Measurements from ENCODE around the gene ZBTB11.

ZBTB11 gene

DNA sequence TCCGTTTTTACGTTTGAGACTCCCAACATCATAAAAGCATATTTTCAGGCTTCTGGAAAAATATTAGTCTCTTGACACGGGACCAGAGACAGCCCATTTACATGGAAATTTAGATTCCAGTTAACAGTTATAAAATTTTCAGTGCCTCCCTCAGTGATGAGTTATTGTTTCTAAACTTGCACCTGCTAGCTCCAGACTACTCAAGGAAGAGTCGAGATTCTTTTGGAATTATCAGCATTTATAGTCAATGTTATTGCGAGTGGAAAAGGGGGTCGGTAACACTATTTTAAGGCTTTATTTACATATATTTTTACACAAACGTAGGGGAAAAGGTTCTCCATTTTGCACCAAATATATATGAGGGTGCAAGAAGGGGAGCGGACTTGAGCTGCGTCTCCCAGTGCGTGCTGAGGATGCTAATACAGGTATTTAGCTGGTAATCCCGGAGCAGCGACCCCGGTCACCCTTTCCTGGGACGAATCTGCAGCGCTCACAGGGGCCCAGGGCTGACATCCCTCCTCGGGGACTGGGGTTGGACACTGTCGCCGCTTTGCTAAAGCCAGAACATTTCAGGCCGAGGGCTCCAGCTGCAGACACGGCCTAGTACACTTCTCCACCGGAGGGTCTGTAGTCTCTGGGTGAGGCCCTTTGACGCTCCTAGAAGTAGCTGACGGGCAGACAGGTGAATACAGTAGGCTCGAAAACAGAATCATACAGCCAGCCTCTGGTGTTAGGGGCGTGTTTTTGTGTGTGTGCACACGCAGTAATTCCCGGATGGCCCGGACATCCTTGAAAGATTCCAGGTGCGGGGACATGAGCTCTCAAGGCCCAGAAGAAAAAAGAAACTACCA lies 729 bp upstream of the ZBTB11 start:
- POLR2A ChIA-PET (ENCODE audit: low non-redundant PET): interaction anchor here (0.5 to 1.5 kb wide), 4 partner anchors 9 to 969 kb away, joined by 3 to 6 read pairs (median 4); partner anchors contain the start of genes RPL24 and TFG

DNA sequence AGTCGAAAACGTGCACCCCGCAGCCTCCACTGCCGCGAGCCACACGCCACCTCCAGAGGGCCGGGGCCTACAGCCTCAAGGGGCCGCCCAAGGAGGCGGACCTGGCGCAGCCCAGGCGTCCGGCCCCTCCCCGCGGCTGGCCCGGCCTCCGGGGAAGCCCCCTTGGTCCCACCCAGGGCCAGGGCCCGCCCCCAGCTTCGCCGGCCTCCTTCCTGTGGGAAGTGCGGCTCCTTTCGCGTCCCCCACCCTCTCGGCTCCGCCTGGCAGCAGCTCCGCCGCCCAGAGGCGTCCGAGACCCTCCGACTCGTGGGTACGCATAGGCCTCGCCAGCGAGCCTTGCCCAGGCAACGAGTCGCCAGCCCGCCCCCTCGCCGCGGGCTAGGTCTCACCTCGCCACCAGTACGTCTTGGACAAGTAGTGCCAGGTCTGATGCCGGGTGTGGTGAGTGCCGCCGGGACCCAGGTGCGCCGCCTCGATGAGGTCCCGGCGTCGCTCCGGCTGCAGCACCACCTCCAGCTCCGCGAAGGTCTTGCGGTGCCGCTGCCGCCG lies 642 bp downstream of the ZBTB11 start:
- POLR2A ChIA-PET (ENCODE audit: low non-redundant PET): interaction anchor here (0.9 to 1.5 kb wide), 2 partner anchors 10 to 102 kb away, joined by 4 to 6 read pairs; partner anchors contain the start of genes PCNP and RPL24
- DNase-seq (ENCODE audit: low spot score): peak; percentile 92
- CTCF ChIA-PET: interaction anchor here (0.6 to 1.1 kb wide), 2 partner anchors 87 to 103 kb away, joined by 4 to 5 read pairs; partner anchors contain the start of gene PCNP
- H3K27ac ChIP-seq: peak overlapping the region; percentile 96
- TF ChIP-seq, protein P1, sequence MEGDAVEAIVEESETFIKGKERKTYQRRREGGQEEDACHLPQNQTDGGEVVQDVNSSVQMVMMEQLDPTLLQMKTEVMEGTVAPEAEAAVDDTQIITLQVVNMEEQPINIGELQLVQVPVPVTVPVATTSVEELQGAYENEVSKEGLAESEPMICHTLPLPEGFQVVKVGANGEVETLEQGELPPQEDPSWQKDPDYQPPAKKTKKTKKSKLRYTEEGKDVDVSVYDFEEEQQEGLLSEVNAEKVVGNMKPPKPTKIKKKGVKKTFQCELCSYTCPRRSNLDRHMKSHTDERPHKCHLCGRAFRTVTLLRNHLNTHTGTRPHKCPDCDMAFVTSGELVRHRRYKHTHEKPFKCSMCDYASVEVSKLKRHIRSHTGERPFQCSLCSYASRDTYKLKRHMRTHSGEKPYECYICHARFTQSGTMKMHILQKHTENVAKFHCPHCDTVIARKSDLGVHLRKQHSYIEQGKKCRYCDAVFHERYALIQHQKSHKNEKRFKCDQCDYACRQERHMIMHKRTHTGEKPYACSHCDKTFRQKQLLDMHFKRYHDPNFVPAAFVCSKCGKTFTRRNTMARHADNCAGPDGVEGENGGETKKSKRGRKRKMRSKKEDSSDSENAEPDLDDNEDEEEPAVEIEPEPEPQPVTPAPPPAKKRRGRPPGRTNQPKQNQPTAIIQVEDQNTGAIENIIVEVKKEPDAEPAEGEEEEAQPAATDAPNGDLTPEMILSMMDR (conservative IDR thresholded peaks at IDR 0.05; ENCODE audit: low read depth): no peak

More for the DNA sequence above, 729 bp upstream of the ZBTB11 start:
- DNase-seq (ENCODE audit: low spot score): no peak
- CTCF ChIA-PET: interaction anchor here (0.6 to 0.9 kb wide), 5 partner anchors 29 to 233 kb away, joined by 3 to 6 read pairs (median 3); no protein-coding TSS in a partner anchor
- TF ChIP-seq, protein P1 (conservative IDR thresholded peaks at IDR 0.05; ENCODE audit: low read depth): peak; percentile 29
- peak overlapping the region; percentile 96 for H3K27ac ChIP-seq

DNA sequence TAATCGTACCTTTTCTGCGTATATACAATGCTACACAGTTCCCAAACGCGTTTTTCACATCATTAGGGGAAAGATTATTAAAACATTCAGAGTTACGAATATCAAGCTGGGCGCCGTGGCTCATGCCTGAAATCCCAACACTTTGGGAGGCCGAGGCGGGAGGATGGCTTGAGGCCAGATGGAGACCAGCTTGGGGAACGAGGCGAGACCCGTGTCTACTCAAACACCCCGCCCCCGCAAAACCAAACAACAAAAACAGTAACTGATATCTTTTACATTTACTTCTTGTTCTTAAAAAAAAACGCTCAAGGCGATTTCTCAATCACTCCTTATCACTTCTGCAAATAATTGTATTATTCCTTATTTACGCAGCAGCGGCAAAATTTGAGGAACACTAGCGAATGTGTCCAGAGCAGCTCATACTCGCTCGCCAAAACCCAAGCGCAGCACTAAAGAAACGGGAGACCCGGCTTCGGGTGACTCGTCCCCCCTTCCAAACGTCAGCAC lies 1.2 kb downstream of the ZBTB11 start:
- ChIA-PET POLR2A (ENCODE audit: low non-redundant PET) (interaction anchor here (0.9 to 1.5 kb wide), 2 partner anchors 11 to 102 kb away, joined by 4 to 6 read pairs; partner anchors contain the start of genes PCNP and RPL24), CTCF (interaction anchor here (0.6 to 1.1 kb wide), 2 partner anchors 87 to 102 kb away, joined by 4 to 5 read pairs; partner anchors contain the start of gene PCNP)
- no peak for DNase-seq (ENCODE audit: low spot score)
- peak overlapping the region; percentile 96 for H3K27ac ChIP-seq
- TF ChIP-seq, protein P1 (conservative IDR thresholded peaks at IDR 0.05; ENCODE audit: low read depth): no peak

DNA sequence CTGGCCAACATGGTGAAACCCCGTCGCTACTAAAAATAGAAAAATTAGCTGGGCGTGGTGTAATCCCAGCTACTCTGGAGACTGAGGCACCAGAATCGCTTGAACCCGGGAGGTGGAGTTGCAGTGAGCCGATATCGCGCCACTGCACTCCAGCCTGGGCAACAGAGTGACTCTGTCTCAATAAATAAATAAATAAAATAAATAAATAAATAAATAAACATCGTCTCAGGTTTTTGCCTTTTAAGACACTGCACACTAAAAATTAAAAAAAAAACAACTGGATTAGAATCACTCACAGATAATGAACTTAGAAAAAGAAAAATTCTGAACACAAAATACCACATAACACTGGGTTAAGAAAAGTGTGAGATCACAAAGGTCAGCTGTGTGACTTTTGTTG lies 2.4 kb downstream of the ZBTB11 start:
- ChIA-PET POLR2A (ENCODE audit: low non-redundant PET) (no interaction called here), CTCF (interaction anchor here (0.6 to 0.7 kb wide), 3 partner anchors 8 to 756 kb away, joined by 3 read pairs; no protein-coding TSS in a partner anchor)
- no peak for DNase-seq (ENCODE audit: low spot score)
- peak overlapping the region; percentile 14; the same call in 1 of the 2 replicates for H3K27ac ChIP-seq
- TF ChIP-seq, protein P1 (conservative IDR thresholded peaks at IDR 0.05; ENCODE audit: low read depth): no peak

DNA sequence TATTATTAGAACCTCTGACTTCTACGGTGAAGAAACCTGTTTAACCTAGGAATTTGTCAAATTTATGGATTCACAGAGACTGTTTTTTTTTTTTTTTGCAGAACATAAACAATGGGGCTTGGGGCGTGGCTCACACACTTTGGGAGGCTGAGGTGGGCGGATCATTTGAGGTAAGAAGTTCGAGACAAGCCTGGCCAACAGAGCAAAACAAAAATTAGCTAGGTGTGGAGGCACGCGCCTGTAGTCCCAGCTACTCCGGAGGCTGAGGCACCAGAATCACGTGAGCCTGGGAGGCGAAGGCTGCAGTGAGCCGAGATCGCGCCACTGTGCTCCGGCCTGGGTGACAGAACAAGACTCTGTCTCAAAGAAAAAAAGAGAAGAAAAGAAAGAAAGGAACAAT lies 3.0 kb downstream of the ZBTB11 start:
- ChIA-PET CTCF (interaction anchor here (0.7 kb wide), 1 partner anchor 9 kb away, joined by 3 read pairs; no protein-coding TSS in a partner anchor), POLR2A (ENCODE audit: low non-redundant PET) (no interaction called here)
- no peak for DNase-seq (ENCODE audit: low spot score)
- TF ChIP-seq, protein P1 (conservative IDR thresholded peaks at IDR 0.05; ENCODE audit: low read depth): no peak
- H3K27ac ChIP-seq: peak overlapping the region; percentile 14; the same call in 1 of the 2 replicates

DNA sequence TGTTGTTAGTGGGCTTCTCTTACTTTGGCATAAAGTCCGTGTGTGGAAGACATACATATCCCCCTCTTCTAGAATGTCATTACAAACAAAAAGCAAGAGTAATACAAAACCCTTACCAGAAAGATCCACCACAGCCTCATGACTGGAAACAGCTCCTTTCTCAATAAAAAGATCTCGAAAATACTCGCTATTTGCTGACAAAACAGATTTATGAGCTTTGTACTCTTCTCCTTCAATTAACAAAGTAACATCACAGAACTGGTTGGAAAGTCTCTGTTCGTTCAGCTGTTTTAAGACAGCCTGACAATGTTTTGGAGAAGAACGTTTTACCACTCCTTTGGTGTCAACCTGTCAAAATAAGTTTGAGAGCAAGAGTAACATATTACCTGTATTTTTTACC lies 5.9 kb downstream of the ZBTB11 start:
- no peak overlapping the region for H3K27ac ChIP-seq
- DNase-seq (ENCODE audit: low spot score): no peak
- TF ChIP-seq, protein P1 (conservative IDR thresholded peaks at IDR 0.05; ENCODE audit: low read depth): no peak
- POLR2A ChIA-PET (ENCODE audit: low non-redundant PET): no interaction called here
- CTCF ChIA-PET: no interaction called here
